ENCODE results near the gene ERGIC3.

The ERGIC3 gene

GRCh38 chr20:35599776-35600120 is 57.9 kb downstream of the ERGIC3 start:
- no peak for DNase-seq

GRCh38 chr20:35600176-35600992 is 58.5 kb downstream of the ERGIC3 start:
- no peak for DNase-seq

DNA sequence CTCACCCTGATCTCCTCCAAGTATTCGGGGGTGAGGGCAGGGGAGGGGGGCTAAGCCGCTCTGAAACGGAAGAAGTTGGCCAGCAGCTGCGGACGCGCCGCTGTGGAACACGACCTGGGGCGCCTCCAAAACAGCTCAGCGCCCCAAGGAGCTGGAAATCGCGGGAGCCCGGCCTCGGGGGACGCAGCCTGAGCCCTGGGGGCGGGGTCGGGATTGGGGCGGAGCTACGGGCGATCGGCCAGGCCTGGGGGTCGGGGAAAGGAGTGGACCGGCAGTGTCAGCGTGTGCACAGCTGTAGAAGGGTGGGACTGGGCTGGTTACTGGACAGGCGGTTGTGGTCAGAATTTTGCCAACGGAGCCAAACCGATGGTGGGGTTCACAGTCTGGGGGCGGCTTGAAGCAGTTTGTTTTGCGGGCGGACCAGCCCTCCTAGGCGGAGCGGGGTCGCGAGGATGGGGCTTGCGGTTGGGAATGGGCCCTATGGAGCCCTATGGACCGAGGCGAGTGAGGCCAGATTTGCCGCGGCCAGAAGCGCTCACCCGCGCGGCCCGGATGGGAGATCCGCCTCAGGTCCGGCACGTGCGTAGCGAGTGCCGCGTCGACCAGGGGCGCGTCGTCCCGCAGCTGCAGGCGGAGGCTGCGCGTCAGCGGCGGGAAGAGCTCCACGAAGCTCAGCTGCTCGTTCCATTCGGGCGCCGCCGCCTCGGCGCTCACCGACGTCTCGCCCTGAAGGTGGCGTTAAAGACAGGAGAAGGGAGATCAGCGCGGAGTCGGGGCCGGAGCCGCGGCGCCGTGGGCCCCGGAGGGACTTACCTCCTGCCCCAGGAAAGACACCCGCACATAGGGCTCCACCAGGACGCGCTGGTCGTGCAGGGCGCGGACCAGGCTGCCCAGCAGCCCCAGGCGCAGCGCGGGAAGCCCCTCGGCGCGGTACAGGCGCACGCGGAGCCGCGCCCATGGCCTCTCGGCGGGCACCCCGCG is 59.4 kb downstream of the ERGIC3 start:
- DNase-seq = peak; percentile 81

DNA sequence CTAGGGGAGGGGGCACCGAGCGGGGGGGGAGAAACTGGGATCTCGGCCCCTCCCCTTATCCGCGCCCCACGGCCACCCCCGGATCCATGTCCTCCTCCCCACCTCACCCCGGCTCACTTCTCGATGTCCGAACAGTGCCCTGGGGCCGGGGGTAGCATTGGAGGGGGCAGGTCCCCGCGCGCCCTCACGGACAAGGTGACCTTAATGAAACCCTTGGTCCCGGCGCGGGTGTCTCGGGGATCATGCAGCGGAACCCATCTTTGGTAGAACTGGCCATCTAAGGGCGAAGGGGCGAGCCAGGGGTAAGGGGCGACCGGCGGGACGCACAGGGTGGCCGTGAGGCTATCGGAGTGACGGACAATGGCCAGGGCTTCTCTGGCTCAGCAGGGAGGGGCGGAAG is 60.1 kb downstream of the ERGIC3 start:
- no peak for DNase-seq

DNA sequence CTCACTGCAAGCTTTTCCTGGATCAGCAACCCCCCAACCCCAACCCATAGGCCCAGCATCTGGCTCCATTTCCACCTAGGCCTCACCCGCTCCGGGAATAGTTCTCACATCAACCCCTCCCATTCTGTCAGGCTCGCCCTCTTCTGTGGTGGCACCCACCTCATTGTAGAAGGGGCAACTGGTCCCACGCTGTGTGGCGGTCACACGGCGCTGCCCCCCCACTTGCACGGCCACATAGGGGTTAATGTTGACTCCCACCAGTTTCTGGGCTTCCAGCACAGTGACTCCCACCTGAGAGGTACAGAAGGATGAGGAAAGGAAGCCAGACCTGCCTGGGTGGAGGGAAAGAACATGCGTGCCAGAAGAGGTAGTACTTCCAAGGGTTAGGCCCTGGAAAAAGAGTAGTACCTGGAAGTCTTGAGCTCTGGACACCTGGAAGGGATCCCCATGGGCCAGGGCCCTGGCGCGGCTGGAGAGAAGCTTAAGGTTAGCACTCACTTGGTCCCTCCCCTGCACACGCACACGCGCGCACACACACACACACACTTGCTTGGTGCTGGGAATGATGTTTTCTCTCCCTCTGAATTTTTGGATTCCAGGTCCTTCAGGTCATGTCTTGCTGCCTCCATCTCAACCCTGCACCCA is 61.1 kb downstream of the ERGIC3 start:
- DNase-seq = no peak

DNA sequence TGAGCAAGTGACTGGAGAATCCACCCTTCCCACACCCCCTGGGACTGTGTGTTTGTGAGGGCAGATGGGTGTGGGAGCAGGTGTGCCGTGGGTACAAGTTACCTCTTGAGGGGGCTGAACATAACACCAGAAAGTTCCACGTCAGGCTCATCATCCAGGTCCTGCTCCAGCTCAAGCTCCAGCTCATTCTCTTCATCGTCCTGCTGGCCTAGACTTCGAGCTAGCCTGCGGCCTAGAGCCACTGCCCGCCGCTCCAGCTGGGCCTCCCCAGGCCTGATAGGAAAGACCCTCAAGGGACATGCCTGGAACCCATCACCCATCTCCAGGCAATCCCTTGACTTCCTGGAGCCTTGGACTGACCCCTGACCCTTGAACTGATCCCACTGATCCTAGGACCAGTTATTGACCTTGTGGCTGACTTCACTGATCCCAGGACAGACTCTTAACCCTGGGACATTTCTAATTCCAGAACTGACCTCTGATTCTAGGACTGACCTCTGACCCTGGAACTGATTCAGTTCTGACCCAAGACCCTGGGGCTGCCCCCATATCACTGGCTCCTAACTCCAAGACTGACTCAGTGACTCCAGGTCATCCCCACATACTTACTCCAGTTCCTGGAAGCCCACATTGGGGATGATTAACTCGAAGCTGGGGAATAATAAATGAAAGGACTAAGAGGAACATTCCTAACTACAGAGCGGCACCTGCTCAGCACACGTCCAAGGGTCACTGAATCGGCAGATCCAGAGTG is 62.0 kb downstream of the ERGIC3 start:
- DNase-seq = no peak

DNA sequence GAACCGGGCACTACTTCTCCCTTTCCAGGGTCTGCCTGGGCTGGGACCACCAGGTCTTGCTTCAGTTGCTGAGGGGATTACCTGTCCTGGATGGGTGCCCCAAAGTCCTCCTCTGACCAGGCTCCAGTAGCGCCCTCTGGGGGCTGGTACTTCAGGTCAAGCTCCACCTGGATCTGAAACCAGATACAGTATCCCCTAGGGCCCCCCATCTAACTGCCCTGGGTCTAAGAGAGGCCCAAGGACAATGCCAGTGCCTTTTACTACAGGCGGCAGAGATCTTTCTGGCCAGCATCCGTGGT is 62.5 kb downstream of the ERGIC3 start:
- DNase-seq = no peak

DNA sequence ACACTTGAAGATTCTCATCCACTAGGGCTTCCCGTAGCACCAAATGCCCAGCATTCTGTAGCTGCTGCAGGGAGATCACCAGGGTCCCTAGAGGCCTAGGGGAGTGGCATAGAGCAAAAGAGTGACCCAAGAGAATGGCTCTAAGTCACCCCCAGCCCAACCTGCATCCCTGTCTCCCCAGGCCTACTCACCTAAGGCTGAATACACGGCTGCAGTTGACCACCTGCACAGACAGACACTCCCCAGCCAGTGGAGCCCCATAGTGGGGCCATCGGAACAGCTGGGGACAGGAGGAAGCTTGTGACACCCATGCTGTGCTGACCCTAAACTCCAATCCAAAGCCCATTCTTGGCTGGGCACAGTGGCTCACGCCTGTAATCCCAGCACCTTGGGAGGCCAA is 64.2 kb downstream of the ERGIC3 start:
- DNase-seq = no peak

Measured in activated naive CD4-positive, alpha-beta T cell treated with Interleukin-2 at 50 U/mL for 16 hours (primary cell).